ENCODE data around the gene PRSS50.
"Not testable (repeated sequence)": the region's sequence is repeated elsewhere in the genome, so short reads cannot be mapped to it uniquely, and the experiment has no call there.

PRSS50 gene, protein sequence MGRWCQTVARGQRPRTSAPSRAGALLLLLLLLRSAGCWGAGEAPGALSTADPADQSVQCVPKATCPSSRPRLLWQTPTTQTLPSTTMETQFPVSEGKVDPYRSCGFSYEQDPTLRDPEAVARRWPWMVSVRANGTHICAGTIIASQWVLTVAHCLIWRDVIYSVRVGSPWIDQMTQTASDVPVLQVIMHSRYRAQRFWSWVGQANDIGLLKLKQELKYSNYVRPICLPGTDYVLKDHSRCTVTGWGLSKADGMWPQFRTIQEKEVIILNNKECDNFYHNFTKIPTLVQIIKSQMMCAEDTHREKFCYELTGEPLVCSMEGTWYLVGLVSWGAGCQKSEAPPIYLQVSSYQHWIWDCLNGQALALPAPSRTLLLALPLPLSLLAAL

DNA sequence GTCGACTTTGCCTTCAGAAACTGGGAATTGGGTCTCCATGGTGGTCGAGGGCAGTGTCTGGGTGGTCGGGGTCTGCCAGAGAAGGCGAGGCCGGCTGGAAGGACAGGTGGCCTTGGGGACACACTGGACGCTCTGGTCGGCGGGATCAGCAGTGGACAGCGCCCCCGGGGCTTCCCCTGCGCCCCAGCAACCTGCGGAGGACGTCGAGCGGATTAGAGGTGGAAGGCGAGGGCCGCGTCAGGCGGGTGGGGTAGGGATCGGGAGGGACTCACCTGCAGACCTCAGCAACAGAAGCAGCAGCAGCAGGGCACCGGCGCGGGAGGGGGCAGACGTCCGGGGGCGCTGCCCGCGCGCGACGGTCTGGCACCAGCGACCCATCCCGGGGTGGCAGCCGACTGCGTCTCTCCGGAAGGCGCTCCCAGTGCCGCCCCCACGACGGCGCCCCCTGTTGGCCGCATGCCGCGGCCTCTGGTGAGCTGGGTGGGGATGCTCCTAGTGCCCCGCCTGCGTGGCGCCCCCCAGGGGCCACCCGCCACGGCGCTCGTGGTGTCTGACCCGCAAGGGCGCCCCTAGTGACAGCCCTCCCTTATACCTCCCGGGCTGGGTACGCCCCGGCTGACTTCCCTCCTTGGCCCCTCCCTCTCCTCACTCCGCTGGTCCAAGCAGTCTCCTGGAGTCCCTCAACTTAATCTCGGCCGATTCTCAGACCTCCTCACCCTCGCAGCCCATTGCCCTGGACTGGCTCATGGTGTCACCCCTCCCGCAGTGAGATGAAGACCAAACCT, at the start of gene PRSS50:
Gene PRSS50 (minus strand): TSS at position 423 of the 785 bp plus-strand sequence. CDS start 45 bp downstream, at position 378.
- DNase-seq: peak; percentile 36

DNA sequence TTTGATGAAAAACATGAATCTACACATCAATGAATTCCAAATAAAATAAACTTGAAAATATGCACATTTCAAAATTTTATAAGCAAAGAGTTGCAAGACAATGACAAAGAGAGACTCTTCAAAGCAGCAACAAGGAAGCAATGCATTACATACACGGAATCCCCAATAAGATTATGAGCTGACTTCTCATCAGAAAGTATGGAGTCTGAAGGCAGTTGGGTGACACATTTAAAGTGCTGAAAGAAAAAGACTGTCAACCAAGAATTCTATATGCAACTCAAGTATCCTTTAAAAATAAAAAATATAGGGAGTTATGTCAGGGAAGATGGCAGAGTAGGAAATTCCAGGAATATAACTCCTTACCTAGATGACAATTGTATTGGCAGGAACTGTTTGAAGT, 46.5 kb upstream of the PRSS50 start:
- DNase-seq: no peak

DNA sequence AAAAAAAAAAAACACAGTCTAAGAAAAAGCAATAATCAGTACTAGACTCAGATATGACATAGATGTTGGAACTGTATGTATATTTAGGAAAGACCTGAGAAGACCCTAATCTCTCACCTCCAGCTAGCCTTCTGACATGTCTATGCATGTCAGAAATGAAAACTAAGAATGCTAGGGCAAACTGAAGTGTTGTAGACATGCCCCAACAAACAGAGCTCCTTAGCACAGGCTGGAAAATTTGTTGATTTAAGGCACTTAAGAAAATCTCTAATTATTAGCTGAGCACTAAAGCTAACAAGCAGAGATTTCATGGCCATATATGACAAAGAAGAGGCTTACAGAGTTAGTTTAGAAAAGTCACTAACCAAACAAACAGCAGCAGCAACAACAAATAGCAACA, 45.5 kb upstream of the PRSS50 start:
- DNase-seq: no peak

DNA sequence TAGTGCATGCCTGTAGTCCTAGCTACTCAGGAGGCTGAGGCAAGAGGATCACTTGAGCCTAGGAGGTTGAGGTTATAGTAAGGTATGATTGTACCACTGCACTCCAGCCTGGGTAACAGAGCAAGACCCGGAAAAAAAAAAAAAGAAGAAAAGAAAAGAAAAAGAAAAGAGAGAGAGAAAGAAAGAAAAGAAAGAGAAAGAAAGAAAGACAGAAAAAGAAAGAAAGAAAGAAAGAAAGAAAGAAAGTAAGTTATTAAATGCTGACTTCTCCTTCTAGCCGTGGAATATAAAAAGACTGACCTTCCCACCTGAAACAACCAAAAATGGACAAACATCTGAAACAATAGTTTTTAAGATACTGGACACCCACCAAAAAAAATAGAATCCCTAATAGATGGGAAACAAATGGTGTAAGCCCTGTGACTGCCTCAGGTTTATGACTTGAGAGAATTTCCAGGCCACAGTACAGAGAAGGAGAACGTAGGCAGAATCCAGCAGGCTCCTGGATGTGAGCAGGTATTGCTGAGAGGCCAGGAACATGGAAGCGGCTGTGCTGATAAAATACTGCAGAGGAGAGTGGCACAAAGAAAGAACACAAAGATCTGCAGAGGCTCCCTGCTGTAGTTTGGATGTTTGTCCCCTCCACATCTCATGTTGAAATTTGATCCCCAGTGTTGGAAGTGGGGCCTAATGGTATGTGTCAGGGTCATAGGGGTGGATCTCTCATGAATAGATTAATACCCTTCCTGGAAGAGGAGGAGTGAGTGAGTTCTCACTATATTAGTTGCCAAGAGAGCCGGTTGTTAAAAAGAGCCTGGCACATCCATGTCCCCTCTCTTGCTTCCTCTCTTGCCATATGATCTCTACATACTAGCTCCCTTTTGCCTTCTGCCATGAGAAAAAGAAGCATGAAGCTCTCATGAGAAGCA, 41.8 kb upstream of the PRSS50 start:
- DNase-seq: no peak

DNA sequence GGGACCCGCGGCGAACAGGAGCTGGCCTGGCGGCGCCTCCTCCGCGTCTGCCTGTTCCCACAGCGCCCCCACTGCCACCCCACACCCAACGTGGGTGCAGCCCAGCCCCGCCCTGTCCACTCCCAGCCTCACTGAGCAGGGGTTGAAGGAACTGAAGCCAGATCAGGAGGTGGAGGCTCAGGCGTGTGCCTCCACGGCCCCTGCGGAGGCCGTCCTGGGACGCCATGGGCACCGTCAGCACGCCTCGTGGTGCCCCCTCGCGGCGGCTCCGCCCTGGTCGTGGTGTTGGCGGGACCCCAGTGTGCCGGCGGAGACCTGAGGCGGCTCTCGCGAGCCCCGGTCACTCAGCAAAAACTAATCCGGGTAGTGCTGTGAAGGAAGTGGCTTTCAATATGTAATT, 39.0 kb upstream of the PRSS50 start:
- no peak for DNase-seq

DNA sequence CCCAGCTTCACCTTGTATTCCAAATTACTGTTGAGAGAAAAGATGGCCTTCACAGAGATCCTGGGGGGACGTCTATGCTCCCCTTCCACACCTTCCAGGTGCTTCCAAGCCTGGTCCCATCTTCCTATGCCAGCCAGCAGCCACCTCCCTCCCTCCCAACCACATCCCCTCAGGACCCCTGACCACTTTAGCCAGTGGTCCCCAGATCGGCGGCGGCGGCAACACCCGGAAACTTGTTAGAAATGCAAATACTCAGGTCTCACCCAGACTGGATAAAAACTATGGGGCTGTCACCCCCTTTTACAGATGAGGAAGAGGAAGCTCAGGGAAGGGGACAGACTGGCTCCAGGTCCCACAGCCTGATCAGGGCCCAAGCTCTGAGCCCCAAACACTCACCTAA, 38.0 kb upstream of the PRSS50 start:
- no peak for DNase-seq

DNA sequence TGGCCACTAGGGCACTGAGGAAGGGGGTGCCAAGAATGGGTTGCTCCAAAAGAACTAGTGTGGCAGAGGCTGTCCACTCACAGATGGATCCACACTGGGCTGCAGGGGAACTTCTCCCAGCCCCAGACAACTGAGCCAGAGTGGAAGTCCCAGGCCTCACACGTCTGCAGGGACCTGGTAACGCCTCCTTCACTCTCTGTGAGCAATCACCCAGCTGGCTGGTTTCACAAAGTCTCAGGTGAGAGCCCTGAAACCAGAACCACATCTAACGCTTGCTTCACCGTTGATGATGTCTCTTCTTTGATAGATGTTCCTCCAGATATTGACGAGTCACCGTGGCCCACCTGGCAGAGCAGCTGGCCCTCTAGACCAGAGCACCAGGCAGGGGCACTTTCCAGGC, 35.5 kb upstream of the PRSS50 start:
- peak; percentile 16 for DNase-seq

DNA sequence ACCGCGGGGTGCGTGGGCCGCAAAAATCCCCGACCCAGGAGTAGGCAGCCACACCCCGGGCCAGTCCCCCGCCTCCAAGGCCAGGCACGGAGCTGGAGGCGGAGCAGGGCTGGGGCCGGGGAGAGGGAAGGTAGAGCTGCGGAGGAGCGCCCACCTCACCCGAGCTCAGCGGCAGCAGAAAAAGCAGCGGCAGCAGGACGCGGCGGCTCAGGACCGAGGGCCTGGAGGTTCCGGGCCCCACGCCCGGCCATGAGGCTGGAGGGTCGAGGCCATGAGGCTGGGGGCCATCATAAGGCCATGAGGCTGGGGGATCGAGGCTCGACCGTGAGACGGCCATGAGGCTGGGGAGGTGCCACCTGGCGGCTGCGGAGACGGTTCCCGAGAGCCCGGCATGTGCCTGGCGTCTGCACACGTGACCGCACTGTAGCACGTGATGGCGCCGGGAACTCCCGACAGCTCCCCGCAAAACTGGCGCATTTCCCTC, 32.9 kb upstream of the PRSS50 start:
- no peak for DNase-seq

DNA sequence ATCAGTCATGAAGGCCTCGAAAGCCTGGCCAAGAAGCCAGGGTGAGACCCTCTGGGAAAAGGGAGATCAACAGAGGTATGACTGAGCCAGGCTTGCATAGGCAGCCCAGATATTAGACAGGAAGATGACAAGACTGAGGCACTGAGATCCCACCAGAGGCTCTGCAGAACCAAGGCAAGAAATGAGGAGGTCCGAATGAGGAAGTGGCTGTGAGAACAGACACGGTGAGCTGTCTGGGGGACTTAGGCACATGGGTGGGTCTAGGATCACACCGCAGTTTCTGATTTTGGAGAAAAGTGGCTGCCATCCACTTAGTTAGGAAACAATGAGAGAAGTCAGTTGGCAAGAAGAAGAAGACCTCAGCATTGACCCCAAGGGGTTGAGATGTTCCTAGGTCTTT, 31.5 kb upstream of the PRSS50 start:
- DNase-seq: no peak

DNA sequence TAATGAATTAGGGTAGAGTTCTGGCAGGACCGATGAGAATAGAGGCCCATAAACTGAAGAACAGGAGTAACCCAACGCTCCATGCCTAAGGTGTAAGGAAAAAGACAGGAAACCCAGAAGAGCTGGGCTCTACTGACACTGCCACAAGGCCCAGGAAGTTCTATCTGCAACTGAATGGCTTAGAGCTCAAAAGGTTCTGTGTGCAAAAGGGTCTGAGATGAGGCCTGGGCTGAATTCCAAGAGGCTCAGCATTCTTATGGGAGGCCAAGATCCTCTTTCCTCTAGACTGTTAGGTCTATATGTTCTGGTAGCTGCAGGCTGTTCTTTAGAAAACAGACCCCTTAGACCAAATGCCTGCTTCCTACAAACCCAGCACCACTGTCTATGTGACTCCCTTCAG, 30.5 kb upstream of the PRSS50 start:
- no peak for DNase-seq

DNA sequence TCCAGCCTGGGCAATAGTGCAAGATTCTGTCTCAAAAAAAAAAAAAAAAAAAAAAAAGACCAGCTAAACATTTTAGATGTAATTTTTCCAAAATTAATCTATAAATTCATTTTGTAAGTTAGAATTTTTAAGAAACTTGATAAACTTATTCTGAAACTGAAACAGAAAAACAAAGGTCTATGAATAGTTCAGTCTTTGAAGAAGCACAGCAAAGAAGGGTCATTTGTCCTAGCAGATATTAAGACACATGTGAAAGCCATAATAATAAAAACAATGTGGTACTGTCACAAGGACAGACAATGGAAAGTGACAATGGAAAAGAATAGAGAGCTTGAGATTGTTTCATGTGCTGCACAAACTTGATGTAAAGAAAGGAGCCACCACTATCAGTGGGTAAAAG, 29.0 kb upstream of the PRSS50 start:
- DNase-seq: no peak

DNA sequence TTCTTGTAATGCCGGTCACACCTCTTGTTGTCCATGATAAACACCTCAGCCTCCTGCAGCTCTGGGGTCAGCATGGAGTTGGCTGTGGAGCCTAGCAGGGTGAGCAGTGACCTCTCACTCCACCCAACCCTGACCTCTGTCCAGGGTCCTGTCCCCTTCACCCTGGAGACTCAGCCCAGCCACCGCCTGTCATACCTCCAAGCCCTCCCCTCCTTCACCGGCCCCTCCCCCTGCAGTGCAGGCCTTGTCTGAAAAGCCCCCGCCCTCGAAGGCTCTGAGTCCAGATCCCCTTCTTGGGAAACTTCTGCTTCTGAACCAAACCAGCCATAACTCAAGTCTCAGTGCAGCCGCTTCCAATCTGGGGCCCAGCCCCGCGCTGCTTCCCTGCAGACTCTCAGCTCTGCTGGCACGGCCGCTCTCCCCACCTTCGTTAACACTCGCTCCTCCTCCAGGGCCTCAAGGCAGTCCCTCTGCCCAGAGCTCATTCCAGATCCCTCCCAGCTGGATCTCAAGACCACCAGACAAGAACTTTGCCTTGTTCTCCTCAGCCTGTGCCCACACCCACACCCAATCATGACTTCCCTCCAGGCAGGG, 25.4 kb upstream of the PRSS50 start:
- no peak for DNase-seq

DNA sequence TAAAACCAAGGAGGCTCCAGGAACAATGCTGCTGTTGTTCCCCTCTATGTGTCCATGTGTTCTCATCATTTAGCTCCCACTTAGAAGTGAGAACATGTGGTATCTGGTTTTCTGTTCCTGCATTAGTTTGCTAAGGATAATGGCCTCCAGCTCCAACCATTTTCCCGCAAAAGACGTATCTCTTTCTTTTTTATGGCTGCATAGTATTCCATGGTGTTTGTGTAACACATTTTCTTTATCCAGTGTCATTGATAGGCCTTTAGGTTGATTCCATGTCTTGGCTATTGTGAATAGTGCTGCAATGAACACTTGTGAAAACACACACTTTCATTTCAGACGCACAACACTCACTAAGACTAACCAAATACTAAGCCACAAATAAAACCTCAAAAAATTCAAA, 21.9 kb upstream of the PRSS50 start:
- not testable (repeated sequence) for DNase-seq

DNA sequence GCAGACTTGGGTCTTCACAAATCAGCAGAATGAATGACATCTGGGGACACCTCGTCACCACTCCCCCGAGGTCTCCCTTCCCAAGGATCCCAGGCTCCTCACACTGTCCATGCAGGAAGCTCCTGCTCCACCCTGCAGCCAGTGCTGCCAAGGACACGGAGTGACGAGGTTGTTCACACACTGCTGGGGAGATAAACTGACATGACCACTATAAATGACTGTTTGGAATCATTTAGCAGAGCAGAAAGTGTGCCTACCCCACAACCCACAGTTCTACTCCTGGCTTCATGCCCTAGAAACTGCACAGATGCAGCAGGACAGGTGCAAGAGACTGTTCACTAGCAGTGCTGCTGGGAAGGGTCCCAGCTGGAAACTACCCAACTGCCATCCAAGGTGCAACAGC, 19.7 kb upstream of the PRSS50 start:
- DNase-seq: no peak

DNA sequence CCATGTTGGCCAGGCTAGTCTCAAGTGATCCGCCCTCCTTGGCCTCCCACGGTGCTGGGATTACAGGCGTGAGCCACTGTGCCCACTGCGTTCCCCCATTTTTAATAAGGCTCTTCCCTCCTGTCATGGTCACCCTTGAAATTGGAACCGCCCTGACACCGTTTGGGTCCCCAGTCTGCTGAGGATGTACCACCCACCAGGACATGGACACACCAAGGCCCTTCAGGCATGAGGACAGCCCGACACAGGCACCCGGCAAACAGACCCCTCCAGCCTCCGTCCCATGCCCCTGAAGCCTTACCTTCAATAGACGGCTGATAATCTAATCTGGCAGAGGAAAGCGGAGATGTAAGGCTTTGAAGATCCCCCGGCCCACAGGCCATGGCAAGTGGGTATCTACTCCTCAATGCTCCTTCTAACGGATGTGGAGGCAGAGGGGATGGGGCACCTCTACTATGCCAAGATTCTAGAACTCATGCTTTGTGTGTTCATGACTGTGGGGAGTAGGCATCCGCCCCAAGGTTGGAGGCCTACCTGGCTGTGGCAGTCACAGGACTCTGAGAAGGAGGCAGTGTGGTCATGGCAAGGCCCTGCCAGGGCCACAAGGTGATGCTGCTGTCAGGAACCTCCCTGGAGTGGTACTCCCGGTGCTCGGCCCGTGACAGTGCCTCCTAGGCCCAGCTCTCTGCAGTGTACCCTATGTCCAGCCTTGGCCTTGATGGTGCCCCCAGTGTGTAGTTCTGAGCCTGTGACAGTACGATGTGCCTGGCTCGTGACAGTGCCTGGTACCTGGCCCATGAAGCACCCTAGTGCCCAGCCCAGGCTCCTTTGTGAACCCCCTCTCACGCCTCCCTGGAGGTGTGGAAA, 18.6 kb upstream of the PRSS50 start:
- no peak for DNase-seq

DNA sequence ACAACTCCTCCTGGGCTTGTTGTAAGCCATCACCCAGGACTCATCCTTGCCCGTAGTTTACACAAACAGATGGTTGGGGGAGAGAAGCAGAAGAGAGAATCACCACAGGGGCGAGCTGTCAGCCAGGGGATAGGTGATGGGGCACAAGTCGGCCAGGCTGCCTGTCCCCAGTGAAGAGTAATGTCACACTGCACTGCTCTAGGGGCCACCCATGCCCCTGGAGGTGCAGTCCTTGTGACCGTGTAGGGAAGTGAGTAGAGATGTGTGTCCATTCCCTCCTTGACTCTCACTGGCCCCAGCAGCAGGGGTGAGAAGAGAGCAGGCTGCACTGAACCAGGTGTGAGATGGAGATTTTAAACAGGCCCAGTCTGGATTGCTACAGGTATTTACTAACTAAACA, 17.1 kb upstream of the PRSS50 start:
- no peak for DNase-seq

DNA sequence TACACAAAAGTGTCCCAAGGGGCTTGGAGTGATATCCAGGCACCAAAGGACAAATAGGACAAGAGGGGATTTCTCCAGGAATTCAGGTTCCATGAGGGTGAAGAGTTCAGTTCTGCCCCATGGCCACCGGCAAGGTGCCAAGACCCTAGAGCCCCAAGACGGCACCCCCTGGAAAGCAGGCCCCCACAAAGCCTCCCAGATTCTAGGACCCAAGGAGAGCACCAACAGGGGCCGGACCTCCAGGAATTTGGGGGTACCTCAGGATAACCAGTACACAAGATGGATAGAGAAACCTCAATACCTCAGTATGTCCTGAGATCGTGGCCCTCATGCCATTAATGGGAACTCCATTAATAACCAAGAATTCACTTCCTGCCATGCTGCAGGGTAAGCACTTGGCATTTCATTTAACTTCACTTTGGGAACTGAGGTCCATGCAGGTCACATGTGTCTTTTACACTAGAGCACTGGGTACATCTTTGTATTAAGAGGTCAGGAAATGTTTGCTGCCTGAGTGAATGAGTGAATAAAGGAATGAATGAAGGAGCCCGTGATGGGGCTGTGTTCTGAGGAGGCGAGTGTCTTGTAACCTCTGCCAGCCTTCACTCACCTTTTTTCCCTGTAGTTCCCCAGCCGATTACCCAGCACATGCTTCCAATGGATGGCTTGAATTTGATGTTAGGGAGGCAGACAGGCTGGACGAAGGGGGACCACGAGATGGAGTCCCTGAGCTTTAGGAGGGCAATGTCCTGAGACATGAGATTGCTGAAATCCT, 15.5 kb upstream of the PRSS50 start:
- no peak for DNase-seq

DNA sequence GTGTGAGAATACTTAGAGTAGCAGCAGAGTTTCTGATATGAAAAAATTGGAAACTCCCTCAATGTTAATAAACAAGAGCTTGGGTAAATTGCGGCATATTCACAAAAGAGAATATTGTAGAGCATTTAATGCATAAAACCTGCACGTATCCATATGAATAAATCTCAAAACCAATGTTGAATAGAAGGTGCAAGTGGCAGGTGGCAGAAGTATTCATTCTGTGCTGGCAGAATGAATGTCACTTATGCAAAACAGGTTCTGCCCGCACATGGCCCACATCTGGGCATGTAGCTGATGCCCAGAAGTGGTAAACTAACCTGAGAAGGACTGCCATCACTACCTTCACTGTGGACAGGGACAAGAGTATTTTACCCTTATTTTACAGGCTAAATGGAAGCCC, 14.1 kb upstream of the PRSS50 start:
- DNase-seq: no peak

DNA sequence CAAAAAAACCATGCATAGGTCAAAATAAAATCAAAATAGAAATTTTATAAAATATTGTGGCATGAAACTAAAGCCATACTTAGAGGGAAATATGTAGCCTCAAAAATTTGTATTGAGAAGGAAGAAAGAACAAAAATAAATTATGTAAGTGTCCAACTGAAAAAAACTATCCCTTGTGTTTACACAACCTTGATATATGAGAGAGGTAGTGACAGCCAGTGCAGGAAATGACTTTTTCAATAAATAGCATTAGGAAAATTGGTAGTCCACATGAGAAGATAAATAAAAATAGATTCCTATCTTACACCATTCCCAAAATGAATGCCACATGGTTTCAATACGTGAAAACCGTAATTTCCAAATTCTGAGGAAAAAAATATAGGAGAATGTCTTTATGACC, 13.2 kb upstream of the PRSS50 start:
- no peak for DNase-seq

DNA sequence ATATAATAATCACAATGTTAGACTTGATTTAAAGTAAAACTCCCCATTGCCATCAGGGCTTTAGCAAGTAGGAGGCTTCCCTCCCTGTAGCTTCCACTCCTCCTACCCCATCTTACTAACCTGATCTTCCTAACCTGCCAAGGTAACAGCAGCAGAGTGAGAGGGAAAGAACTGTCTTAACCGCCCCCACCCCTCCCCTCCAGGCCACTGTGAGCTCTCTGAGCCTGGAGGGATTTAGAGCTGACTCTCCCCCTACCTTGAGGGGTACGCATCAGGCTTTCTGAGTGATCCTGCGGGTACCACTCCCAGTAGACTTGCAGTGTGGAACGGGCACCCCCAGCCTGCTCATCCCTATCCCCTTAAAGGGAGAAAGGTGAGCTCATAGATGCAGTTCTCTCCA, 11.4 kb upstream of the PRSS50 start:
- no peak for DNase-seq
